ENCODE measurements around the gene AGO4. TPM values are rescaled to one million over a fixed set of nuclear protein-coding genes. Genes with fewer than 3 reads are reported as not detected.

AGO4 gene
- total RNA-seq (2022) (5.2 and 14.6 TPM in 2 replicates), Bru-seq, nascent RNA (percentile 69 among the genes with signal in this experiment), BruChase-seq, experiment 1, labeled RNA remaining after a 6-hour chase (percentile 76 among the genes with signal in this experiment), BruChase-seq, experiment 2, labeled RNA remaining after a 2-hour chase (percentile 76 among the genes with signal in this experiment)
- long read RNA-seq, partial matches to known transcripts, result 1 of 5 reads
- long read RNA-seq, other reads (novel, unspliced or antisense), result 4 of 5 reads

- Mint-ChIP-seq H3K4me1 (ENCODE audit: insufficient read depth, unreplicated experiment) (peaks cover 17% of the 10 kb centered on the region), H3K36me3 (ENCODE audit: insufficient read depth, unreplicated experiment) (no peaks in the 10 kb centered on the region), H3K4me3 (ENCODE audit: unreplicated experiment) (peak within 1 kb of the TSS; percentile 82), H3K27ac (ENCODE audit: low read depth, unreplicated experiment) (peak within 1 kb of the TSS; percentile 88), H3K9me3 (ENCODE audit: unreplicated experiment) (no peaks in the 10 kb centered on the region), H3K27me3 (ENCODE audit: insufficient read depth, unreplicated experiment) (no peaks in the 10 kb centered on the region)
- DNase-seq (ENCODE audit: unreplicated experiment), result peak; percentile 32
- no TSS peak for BruUV-seq (replicated peaks)
- TF ChIP-seq CTCF (IDR thresholded peaks at IDR 0.05; ENCODE audit: unreplicated experiment), result no peak
- CTCF ChIA-PET, result no interaction called here
- intact Hi-C loops (cut with micrococcal nuclease), result no loop called here
- POLR2A ChIA-PET, result interaction anchor here (0.6 to 1.6 kb wide), 2 partner anchors 122 to 123 kb away, joined by 4 to 8 read pairs; partner anchors contain the start of gene AGO3
Observed at GRCh38 chr1:35807614-35808449, at the start of gene AGO4. TSS of gene AGO4 (plus strand) at chr1:35808016. CDS start at chr1:35808417, 401 bp downstream.

- no TSS peak for BruUV-seq (replicated peaks)
- Mint-ChIP-seq H3K4me1 (ENCODE audit: insufficient read depth, unreplicated experiment) (peaks cover 8% of the 10 kb centered on the region), H3K27me3 (ENCODE audit: insufficient read depth, unreplicated experiment) (no peaks in the 10 kb centered on the region), H3K4me3 (ENCODE audit: unreplicated experiment) (no peak overlapping the region), H3K36me3 (ENCODE audit: insufficient read depth, unreplicated experiment) (peaks cover 9% of the 10 kb centered on the region), H3K27ac (ENCODE audit: low read depth, unreplicated experiment) (no peak overlapping the region), H3K9me3 (ENCODE audit: unreplicated experiment) (no peaks in the 10 kb centered on the region)
- intact Hi-C loops (cut with micrococcal nuclease), result no loop called here
- no peak for TF ChIP-seq CTCF (IDR thresholded peaks at IDR 0.05; ENCODE audit: unreplicated experiment)
- ChIA-PET POLR2A (no interaction called here), CTCF (interaction anchor here (0.5 to 1.5 kb wide), 4 partner anchors 46 to 405 kb away, joined by 3 to 4 read pairs (median 4); no protein-coding TSS in a partner anchor)
- DNase-seq (ENCODE audit: unreplicated experiment), result no peak
Observed at GRCh38 chr1:35762141-35762540, 45.7 kb upstream of the AGO4 start.

GRCh38 chr1:35763201-35763600 is 44.6 kb upstream of the AGO4 start:
- Mint-ChIP-seq H3K27me3 (ENCODE audit: insufficient read depth, unreplicated experiment) (no peaks in the 10 kb centered on the region), H3K4me1 (ENCODE audit: insufficient read depth, unreplicated experiment) (peaks cover 8% of the 10 kb centered on the region), H3K27ac (ENCODE audit: low read depth, unreplicated experiment) (no peak overlapping the region), H3K4me3 (ENCODE audit: unreplicated experiment) (no peak overlapping the region), H3K36me3 (ENCODE audit: insufficient read depth, unreplicated experiment) (peaks cover 9% of the 10 kb centered on the region), H3K9me3 (ENCODE audit: unreplicated experiment) (no peaks in the 10 kb centered on the region)
- no TSS peak for BruUV-seq (replicated peaks)
- no peak for DNase-seq (ENCODE audit: unreplicated experiment)
- ChIA-PET POLR2A (interaction anchor here (0.7 kb wide), 1 partner anchor 321 kb away, joined by 3 read pairs; no protein-coding TSS in a partner anchor), CTCF (interaction anchor here (0.6 to 1.5 kb wide), 4 partner anchors 20 to 713 kb away, joined by 3 to 5 read pairs (median 4); no protein-coding TSS in a partner anchor)
- intact Hi-C loops (cut with micrococcal nuclease), result no loop called here
- no peak for TF ChIP-seq CTCF (IDR thresholded peaks at IDR 0.05; ENCODE audit: unreplicated experiment)

GRCh38 chr1:35764283-35764682 is 43.5 kb upstream of the AGO4 start:
- no peak for DNase-seq (ENCODE audit: unreplicated experiment)
- peak overlapping the region; percentile 26 for H3K27ac Mint-ChIP-seq (ENCODE audit: low read depth, unreplicated experiment)
- no peak for TF ChIP-seq CTCF (IDR thresholded peaks at IDR 0.05; ENCODE audit: unreplicated experiment)
- CTCF ChIA-PET, result no interaction called here
- H3K4me3 Mint-ChIP-seq (ENCODE audit: unreplicated experiment), result no peak overlapping the region
- POLR2A ChIA-PET, result interaction anchor here (0.5 kb wide), 1 partner anchor 249 kb away, joined by 3 read pairs; no protein-coding TSS in a partner anchor
- intact Hi-C loops (cut with micrococcal nuclease), result no loop called here
- H3K27me3 Mint-ChIP-seq (ENCODE audit: insufficient read depth, unreplicated experiment), result no peaks in the 10 kb centered on the region
- H3K9me3 Mint-ChIP-seq (ENCODE audit: unreplicated experiment), result no peaks in the 10 kb centered on the region
- no TSS peak for BruUV-seq (replicated peaks)
- H3K4me1 Mint-ChIP-seq (ENCODE audit: insufficient read depth, unreplicated experiment), result peaks cover 8% of the 10 kb centered on the region
- H3K36me3 Mint-ChIP-seq (ENCODE audit: insufficient read depth, unreplicated experiment), result peaks cover 9% of the 10 kb centered on the region

All from MCF 10A (cell line).